GM18519 (cell line): ENCODE measurements around the gene TMEM150B.

Experiments
- ATAC-seq: cut with Tn5 transposase; IDR thresholded peaks from one replicate; pipeline ENCODE4 v1.9.1; 2021; ENCODE audit warnings: mild to moderate bottlenecking, moderate library complexity; ENCODE audit not compliant: unreplicated experiment, low FRiP score

Gene TMEM150B

DNA sequence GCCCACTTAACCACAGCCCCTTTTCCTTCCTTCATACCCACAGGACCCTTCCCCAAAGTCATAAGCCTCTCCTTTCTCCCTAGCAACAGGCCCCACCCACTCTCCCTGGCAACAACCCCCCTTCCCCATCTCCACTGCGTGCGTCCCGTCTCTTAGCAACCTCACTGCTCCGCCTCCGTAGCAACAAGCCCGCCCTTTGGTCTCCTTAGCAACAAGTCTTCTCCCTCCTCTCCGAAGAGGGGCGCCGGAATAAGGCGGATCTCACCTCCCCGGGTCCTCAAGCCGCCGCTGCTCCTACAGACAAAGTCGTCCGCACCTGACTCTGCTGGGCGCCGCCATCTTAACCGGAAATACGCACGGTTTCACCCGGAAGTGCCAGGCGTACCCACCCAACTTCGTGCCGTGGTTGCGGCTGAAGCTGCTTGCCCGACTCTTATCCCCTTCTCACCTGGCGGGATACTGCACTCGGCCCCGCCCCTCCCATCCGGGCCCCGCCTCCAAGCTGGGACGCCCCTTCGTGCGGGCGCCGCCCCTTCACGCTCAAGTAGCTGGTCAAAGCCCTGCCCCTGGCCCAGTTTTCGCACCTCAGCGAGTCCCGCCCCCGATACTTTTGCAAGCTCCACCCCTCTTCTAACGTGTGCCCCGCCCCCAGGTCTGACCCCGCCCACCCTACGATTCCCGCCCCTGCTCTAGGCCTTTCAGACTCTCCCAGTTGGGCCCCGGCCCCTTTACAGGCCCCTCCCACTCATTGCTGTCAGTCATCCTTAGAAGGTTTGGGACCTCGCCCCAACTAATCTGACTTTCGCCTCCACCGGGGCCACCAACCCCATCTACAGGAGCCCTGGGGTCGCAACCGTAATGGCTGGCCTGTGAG, 45.1 kb downstream of the TMEM150B start, which contains the start of gene HSPBP1:
HSPBP1 (minus strand) TSS at position 341 of the 874 bp plus-strand sequence. CDS start 502 bp downstream, outside the sequence.
- no peak for ATAC-seq

DNA sequence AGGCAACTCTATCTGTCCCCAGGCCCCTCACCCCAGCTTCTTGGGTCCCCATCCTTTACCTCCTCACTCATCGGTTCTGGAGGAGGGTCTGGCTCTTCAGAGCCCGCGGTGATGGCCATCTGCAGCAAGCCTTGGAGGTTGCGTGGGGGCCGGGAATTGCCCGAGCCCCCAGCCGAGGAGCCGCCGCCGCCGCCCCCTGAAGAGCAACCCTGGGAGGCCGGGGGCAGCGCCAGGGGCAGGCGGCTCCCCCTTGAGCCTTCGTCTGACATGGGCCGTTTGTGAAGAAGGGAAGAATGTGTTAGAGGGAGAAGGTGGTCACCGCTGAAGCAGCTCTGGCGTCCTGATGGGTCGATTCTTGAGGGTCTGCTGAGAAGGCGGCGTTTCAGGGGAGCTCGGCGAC, 45.8 kb downstream of the TMEM150B start:
- ATAC-seq, result no peak

DNA sequence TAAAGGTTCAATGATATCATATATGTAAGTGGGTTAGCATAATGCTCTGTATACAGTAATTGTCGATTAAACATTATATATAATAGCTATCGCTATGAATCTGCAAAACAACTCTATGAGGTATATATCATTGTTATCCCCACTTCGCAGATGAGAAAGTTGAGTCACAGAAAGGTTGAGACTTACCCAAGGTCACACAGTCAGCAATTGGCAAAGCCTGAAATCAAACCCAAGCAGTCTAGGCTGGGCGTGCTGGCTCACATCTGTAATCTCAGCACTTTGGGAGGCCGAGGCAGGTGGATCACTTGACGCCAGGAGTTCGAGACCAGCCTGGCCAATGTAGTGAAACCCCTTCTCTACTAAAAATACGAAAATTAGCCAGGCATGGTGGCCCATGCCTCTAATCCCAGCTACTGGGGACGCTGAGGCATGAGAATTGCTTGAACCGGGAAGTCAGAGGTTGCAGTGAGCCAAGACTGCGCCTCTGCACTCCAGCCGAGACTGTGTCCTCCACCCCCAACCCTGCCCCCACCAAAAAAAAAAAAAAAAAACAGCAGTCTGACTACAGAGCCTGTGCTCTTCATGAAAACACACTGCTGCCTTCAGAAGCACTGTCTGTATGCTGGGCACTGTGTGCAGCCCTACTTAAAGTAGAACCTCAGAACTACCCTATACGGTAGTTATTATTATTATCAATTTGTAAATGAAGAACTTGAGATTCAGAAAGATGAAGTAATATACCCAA, 46.6 kb downstream of the TMEM150B start:
- ATAC-seq, result no peak

DNA sequence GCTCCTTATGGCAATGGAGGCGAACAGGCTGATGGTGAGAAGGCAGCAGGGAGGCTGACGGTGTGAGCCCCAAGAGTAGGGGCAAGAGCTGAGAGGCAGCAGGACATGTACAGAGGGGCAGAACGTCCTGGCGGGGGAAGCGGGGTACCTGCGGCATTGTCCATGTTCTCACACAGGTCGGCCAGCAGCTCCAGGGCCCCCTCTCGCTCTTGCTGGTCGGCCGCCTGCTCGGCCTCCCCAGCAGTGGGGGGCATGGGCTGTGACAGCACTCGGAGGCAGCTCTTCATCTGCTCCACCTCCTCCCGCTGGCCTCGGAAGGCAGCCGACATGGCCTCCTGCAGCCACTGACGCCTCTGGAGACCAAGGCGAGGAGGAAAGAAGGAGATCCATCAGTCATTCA, 47.6 kb downstream of the TMEM150B start:
- no peak for ATAC-seq

GRCh38 chr19:55276720-55277430, 48.3 kb downstream of the TMEM150B start:
- no peak for ATAC-seq

GRCh38 chr19:55275851-55276719, 49.1 kb downstream of the TMEM150B start:
- ATAC-seq, result no peak

- no peak for ATAC-seq
Observed at GRCh38 chr19:55273978-55274707, 51.0 kb downstream of the TMEM150B start.

GRCh38 chr19:55272142-55272541, 53.0 kb downstream of the TMEM150B start:
- no peak for ATAC-seq

DNA sequence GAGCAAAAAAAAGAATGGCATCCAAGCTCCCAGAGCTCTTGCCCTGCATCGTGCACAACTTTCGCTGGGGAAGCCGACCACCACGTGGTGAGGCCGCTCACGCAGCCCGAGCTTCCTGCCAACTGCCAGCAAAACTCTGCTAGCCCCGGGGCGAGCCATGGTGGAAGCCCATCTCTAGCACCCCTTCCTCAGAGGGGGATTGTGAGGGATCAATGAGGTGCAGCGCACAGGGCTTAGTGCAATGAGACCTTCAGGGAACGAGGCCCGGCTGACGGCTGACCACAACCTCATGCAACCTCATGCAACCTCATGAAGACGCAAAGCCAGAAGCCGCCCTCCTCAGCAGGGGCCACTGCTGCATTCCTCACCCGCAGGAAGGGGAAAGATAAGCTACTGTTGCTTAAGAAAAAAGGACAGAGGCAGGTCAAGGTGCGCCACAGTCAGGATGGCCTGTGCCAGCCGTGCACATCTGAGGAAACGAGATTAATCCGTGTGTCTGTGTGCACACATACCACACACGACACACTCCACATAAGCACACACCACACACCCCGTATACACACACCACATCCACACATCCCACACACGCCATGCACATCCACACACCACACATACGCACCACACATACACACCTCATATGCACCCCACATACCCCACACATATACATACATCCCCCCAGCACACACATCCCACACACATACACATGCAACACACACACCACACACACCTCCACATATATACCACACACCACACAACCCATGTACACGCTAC, 54.8 kb downstream of the TMEM150B start:
- ATAC-seq, result no peak

DNA sequence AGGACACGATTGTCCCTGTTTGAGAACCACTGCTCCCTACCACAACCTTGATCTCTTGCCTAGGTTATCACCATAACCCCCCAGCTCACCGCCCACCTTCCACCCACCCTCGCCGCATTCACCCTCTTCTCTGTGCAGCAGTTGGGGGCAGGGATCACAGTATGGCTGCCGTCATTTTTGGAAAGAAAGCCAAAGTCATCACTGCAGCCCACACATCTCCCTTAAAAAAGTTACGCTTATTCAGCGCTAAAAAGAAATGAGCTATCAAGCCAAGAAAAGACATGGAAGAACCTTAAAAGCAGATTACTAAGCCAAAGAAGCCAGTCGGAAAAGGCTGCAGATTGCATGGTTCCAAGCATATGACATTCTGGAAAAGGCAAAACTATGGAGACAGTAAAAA, 55.8 kb downstream of the TMEM150B start:
- no peak for ATAC-seq

DNA sequence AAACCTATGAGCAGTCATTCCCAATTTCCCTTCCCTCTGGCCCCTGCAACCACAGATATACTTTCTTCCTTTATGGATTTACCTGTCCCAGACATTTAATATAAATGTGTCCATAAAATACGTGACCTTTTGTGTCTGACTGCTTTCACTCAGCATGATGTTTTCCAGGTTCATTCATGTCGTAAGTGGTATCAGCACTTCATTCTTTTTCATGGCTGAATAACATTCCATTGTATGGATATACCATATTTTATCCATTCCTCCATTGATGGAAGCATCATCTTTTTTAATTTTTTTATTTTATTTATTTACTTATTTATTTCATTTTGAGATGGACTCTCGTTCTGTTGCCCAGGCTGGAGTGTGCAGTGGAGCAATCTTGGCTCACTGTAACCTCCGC, 58.3 kb downstream of the TMEM150B start:
- ATAC-seq, result no peak

GRCh38 chr19:55266404-55266803, 58.7 kb downstream of the TMEM150B start:
- no peak for ATAC-seq

- no peak for ATAC-seq
Observed at GRCh38 chr19:55265723-55266386, 59.3 kb downstream of the TMEM150B start.

DNA sequence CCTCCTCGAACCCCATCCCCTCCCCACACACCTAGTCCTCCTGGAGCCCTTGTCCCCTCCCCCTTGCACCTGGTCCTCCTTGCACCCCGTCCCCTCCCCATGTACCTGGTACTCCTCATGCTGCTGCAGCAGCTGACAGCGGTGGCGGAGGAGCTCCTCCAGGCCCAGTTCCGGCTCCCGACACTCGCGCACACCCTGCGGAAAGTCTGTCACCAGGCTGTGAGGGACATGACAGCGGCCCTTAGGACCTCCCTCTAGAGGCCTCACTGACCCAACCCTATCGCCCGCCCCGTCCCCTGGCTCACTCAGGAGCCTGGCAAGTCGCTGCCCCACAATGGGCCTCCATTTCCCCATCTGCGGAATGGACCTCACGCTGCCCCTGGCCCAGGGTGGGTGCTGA, 60.0 kb downstream of the TMEM150B start:
- no peak for ATAC-seq

DNA sequence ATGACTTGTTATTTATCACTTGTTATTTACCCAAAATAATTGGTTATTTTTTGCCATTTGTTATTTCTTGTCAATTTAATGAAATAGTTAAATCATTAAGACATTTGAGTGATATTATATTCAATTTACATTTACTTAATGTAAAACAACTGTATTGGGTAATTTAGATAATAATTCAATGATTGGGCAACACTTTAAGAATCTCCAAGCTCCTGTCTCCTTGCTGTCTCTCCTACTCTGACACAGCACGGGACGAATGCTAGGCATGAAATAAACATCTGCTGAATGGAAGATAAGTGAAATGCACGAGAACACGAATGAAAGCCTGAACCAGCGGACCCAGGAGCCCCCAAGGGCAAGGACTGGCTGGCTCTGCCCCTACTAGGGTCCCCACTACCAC, 60.6 kb downstream of the TMEM150B start:
- no peak for ATAC-seq
